Measurements from ENCODE around the gene MSH6. TPM values are rescaled to one million over a fixed set of nuclear protein-coding genes. Genes with fewer than 3 reads are reported as not detected.

MSH6 gene
- total RNA-seq, 2 experiments from 2014 or later = 77.4 to 84.1 TPM

Other genes with a start within 250 kb of the MSH6 start
- under 1 TPM; 0.25 to 0.28 TPM for gene KCNK12, start 212.2 kb upstream of the MSH6 start, total RNA-seq
- gene FBXO11, start 123.4 kb downstream of the MSH6 start, total RNA-seq = 10 to 100 TPM; 59.4 to 59.7 TPM